8988T (cell line): Measurements from ENCODE around the gene TRAPPC8.
"Not testable (repeated sequence)": the region's sequence is repeated elsewhere in the genome, so short reads cannot be mapped to it uniquely, and the experiment has no call there.

Experiments
- DNase-seq: peaks from one replicate; pipeline ENCODE4 v3.0.0; 2011

The TRAPPC8 gene

GRCh38 chr18:31943878-31944816 lies 1.2 kb upstream of the TRAPPC8 start:
- no peak for DNase-seq

- DNase-seq = no peak
These were observed 483 bp downstream of the TRAPPC8 start for GRCh38 chr18:31942291-31942998.

- no peak for DNase-seq
These were observed 1.7 kb downstream of the TRAPPC8 start for GRCh38 chr18:31941010-31941809.

- DNase-seq = not testable (repeated sequence)
These were observed 8.2 kb downstream of the TRAPPC8 start for GRCh38 chr18:31934773-31935172.

GRCh38 chr18:31931886-31932240 lies 11.1 kb downstream of the TRAPPC8 start:
- DNase-seq = no peak

GRCh38 chr18:31931163-31931885 lies 11.6 kb downstream of the TRAPPC8 start:
- DNase-seq = no peak

- DNase-seq = no peak
These were observed 13.7 kb downstream of the TRAPPC8 start for GRCh38 chr18:31929273-31929672.

- DNase-seq = not testable (repeated sequence)
These were observed 15.9 kb downstream of the TRAPPC8 start for GRCh38 chr18:31926988-31927387.

- no peak for DNase-seq
These were observed 22.7 kb downstream of the TRAPPC8 start for GRCh38 chr18:31920277-31920676.

GRCh38 chr18:31919366-31919765 lies 23.6 kb downstream of the TRAPPC8 start:
- DNase-seq = not testable (repeated sequence)

- DNase-seq = no peak
These were observed 24.2 kb downstream of the TRAPPC8 start for GRCh38 chr18:31918733-31919132.

GRCh38 chr18:31901063-31901462 lies 41.9 kb downstream of the TRAPPC8 start:
- DNase-seq = no peak

GRCh38 chr18:31899771-31900170 lies 43.2 kb downstream of the TRAPPC8 start:
- DNase-seq = not testable (repeated sequence)

- DNase-seq = no peak
These were observed 50.0 kb downstream of the TRAPPC8 start for GRCh38 chr18:31892936-31893335.

- DNase-seq = no peak
These were observed 51.4 kb downstream of the TRAPPC8 start for GRCh38 chr18:31891566-31891965.

- DNase-seq = no peak
These were observed 58.9 kb downstream of the TRAPPC8 start for GRCh38 chr18:31884020-31884419.

- no peak for DNase-seq
These were observed 62.6 kb downstream of the TRAPPC8 start for GRCh38 chr18:31880186-31880898.

- DNase-seq = no peak
These were observed 64.6 kb downstream of the TRAPPC8 start for GRCh38 chr18:31878358-31878757.

- no peak for DNase-seq
These were observed 65.0 kb downstream of the TRAPPC8 start for GRCh38 chr18:31877900-31878299.

- no peak for DNase-seq
These were observed 66.2 kb downstream of the TRAPPC8 start for GRCh38 chr18:31876707-31877106.

GRCh38 chr18:31875301-31875700 lies 67.6 kb downstream of the TRAPPC8 start:
- DNase-seq = no peak

- no peak for DNase-seq
These were observed 79.8 kb downstream of the TRAPPC8 start for GRCh38 chr18:31863103-31863502.
